Esophagus muscularis mucosa (tissue), 4 donors: ENCODE data around the gene AFMID. TPM values are rescaled to one million over a fixed set of nuclear protein-coding genes. Genes with fewer than 3 reads are reported as not detected.

Experiments
- DNase-seq: peaks from one replicate; pipeline ENCODE4 v3.0.0-alpha.2; 2017; ENCODE audit errors: extremely low spot score
- H3K27ac ChIP-seq, 4 donors: fragments of 200-600 bp; sonication (generic); replicated peaks in 1 of 4; 1 replicate in 3 of 4; 2 replicates in 1 of 4; pipeline ENCODE4 v1.5.1; 2016 to 2019; ENCODE audit warnings: mild to moderate bottlenecking in 1 of 4
- H3K27me3 ChIP-seq, 4 donors: fragments of 200-600 bp; sonication (generic); one replicate each; pipeline versions ENCODE4 v1.5.1 to v1.6.0; 2016 to 2019
- H3K36me3 ChIP-seq, 4 donors: fragments of 200-600 bp; sonication (generic); one replicate each; pipeline ENCODE4 v1.5.1; 2016 to 2019
- H3K4me1 ChIP-seq, 4 donors: fragments of 200-600 bp; sonication (generic); one replicate each; pipeline ENCODE4 v1.5.1; 2016 to 2019
- H3K4me3 ChIP-seq, 4 donors: fragments of 200-600 bp; sonication (generic); 1 replicate in 2 of 4; 2 replicates in 2 of 4; pipeline ENCODE4 v1.5.1; 2016 to 2019; ENCODE audit warnings: mild to moderate bottlenecking in 4 of 4, moderate library complexity in 1 of 4
- H3K9me3 ChIP-seq, 4 donors: fragments of 200-600 bp; sonication (generic); 1 replicate in 3 of 4; 2 replicates in 1 of 4; pipeline ENCODE4 v1.5.1; 2016 to 2019
- CTCF ChIP-seq, 3 experiments: fragments of 200-600 bp in 2 of 3; fragments of 450-650 bp in 1 of 3; sonication (generic) in 2 of 3; IDR thresholded peaks; one replicate each; pipeline ENCODE4 v1.5.1; 2017 to 2019; ENCODE audit warnings: antibody characterized with exemption in 3 of 3, mild to moderate bottlenecking in 2 of 3, moderate library complexity in 1 of 3
- EP300 ChIP-seq: sonication (generic); formaldehyde crosslinking; IDR thresholded peaks from one replicate; pipeline ENCODE4 v1.6.1; 2017; ENCODE audit warnings: antibody characterized with exemption
- POLR2A ChIP-seq: fragments of 450-650 bp; IDR thresholded peaks from one replicate; pipeline ENCODE4 v1.6.1; 2017; ENCODE audit warnings: antibody characterized with exemption, moderate library complexity, mild to moderate bottlenecking, low read depth
- POLR2AphosphoS5 ChIP-seq, 2 donors: sonication (generic); formaldehyde crosslinking; IDR thresholded peaks; one replicate each; pipeline ENCODE4 v1.6.1; 2017; ENCODE audit warnings: antibody characterized with exemption in 2 of 2
- WGBS: methylation state at CpG from one replicate; pipeline ENCODE4 v1.1.5; 2018; 5-methylcytosine and 5-hydroxymethylcytosine counted together
- intact Hi-C: fragments of 100-400 bp; cut with DNase I; formaldehyde crosslinking; loops from one replicate; pipeline ENCODE4 v1.15.1; 2023
- total RNA-seq, 4 donors: library from RNA; depleted of rRNA; stranded (reverse); fragments of >200 nt; gene quantifications; one replicate each; pipeline versions ENCODE4 v1.1.0 to v1.2.1, GENCODE V29; 2016

The AFMID gene
- total RNA-seq, 4 donors from 2014 or later = 15.7 to 44.3 (median 25.4) TPM

- TF ChIP-seq POLR2AphosphoS5 (IDR thresholded peaks at IDR 0.05) (no peak), POLR2A (no peak), CTCF (IDR thresholded peaks at IDR 0.05) (no peak), EP300 (no peak)
- Histone ChIP-seq H3K27me3 (peaks cover 0 to under 1% (median 0%) of the 10 kb centered on the region in 4 donors), H3K9me3 (no peaks in the 10 kb centered on the region), H3K4me1 (peaks cover 0 to 8% (median 2%) of the 10 kb centered on the region in 4 donors), H3K27ac (no peak overlapping the region), H3K36me3 (no peaks in the 10 kb centered on the region), H3K4me3 (no peak overlapping the region)
- 90% methylated on average over 8 of the region's 20 CpGs for WGBS
- DNase-seq = no peak
- intact Hi-C loops = no loop called here
These were observed 51.8 kb downstream of the AFMID start for GRCh38 chr17:78238823-78239488.

GRCh38 chr17:78239489-78239931, 52.3 kb downstream of the AFMID start:
- intact Hi-C loops = no loop called here

DNA sequence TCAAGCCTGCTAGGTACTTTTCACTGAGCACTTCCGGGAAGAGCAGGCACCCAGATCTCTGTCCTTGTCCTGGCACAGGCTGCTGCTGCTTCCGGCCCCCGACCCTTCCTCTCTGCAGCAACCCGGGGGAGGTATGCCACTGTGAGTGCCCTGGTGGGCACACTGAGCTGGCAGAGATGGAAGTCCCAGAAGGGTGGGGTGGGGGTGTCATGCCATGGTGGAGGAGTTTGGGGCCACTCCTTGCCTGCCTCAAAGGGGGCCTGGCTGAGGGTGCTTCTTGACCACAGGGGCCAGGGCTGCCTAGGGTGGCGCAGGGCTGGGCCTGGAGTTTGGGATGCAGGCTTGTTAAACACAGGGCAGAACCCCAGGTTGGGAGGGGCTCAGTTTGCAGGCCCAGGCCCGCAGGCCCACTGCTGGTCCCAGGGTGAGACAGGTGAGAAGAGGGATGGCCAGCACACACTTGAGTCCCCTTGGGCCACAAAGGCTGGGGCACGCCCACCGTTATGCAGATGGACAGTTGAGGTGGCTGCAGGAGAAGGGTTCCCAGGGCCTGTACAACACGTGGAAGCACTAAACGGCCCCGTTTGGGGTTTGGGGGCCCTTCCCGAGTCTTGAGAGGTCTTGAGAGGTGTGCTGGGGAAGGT, 53.0 kb downstream of the AFMID start:
- intact Hi-C loops = no loop called here
- Histone ChIP-seq H3K9me3 (no peaks in the 10 kb centered on the region), H3K4me1 (peaks cover 0 to 8% (median 0%) of the 10 kb centered on the region in 4 donors), H3K27ac (no peak overlapping the region), H3K27me3 (no peaks in the 10 kb centered on the region), H3K4me3 (no peak overlapping the region), H3K36me3 (no peaks in the 10 kb centered on the region)
- DNase-seq = no peak
- 90% methylated on average over 11 of the region's 12 CpGs for WGBS
- TF ChIP-seq POLR2AphosphoS5 (IDR thresholded peaks at IDR 0.05) = no peak
- no peak for TF ChIP-seq EP300
- no peak for TF ChIP-seq CTCF (IDR thresholded peaks at IDR 0.05)
- TF ChIP-seq POLR2A = no peak

More at GRCh38 chr17:78239489-78239931, 52.3 kb downstream of the AFMID start:
- no peak overlapping the region for H3K4me3 ChIP-seq
- TF ChIP-seq POLR2AphosphoS5 (IDR thresholded peaks at IDR 0.05) (no peak), POLR2A (no peak)
- DNase-seq = no peak
- no peaks in the 10 kb centered on the region for H3K27me3 ChIP-seq
- H3K27ac ChIP-seq = no peak overlapping the region
- no peaks in the 10 kb centered on the region for H3K9me3 ChIP-seq
- 90% methylated on average over 5 of the region's 9 CpGs for WGBS
- no peaks in the 10 kb centered on the region for H3K36me3 ChIP-seq
- H3K4me1 ChIP-seq = peaks cover 0 to 8% (median 2%) of the 10 kb centered on the region in 4 donors

- Histone ChIP-seq H3K4me1 (peaks cover 0 to 8% (median 0%) of the 10 kb centered on the region in 4 donors), H3K9me3 (no peaks in the 10 kb centered on the region), H3K27ac (no peak overlapping the region), H3K27me3 (no peaks in the 10 kb centered on the region), H3K4me3 (no peak overlapping the region), H3K36me3 (no peaks in the 10 kb centered on the region)
- WGBS = 80% methylated on average over 9 of the region's 9 CpGs
- DNase-seq = no peak
- no peak for TF ChIP-seq EP300
- intact Hi-C loops = no loop called here
These were observed 53.7 kb downstream of the AFMID start for GRCh38 chr17:78240839-78241238.

DNA sequence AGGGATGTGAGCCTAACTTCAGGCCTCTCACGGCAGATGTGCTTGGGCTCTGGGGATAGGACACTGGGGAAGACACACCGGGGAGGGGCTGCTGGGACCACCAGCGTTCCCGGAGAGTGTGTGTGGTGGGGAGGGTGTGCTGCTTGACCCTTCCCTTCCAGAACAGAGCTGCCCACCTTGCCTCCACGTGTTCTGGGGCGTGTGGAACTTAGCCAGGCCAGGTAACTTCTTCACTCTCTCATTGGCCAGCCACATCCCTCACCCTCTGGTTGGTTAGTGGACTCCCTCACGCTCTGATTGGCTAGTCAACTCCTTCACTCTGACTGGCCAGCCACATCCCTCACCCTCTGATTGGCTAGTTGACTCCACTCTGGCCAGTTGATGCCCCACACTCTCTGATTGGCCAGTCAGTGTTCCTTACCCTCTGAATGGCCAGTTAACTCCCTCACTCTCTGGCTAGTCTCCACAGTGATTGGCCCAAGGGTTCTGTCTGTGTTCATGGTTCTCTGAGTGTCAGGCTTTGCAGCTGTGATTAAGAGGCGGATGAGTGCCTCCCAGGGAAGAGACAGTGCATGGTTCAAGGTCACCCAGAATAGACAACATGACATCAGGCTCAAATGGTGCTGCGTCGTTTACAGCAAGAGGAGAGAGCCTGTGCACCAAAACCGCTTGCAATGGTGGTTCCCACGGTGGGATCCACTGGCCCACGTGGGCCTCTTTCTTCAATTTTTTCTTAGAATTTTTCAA, 54.3 kb downstream of the AFMID start:
- H3K9me3 ChIP-seq = no peaks in the 10 kb centered on the region
- H3K4me3 ChIP-seq = no peak overlapping the region
- H3K4me1 ChIP-seq = peaks cover 0 to 8% (median 0%) of the 10 kb centered on the region in 4 donors
- TF ChIP-seq EP300 (no peak), POLR2AphosphoS5 (IDR thresholded peaks at IDR 0.05) (no peak), CTCF (IDR thresholded peaks at IDR 0.05) (no peak), POLR2A (no peak)
- 86% methylated on average over 11 of the region's 13 CpGs for WGBS
- no peaks in the 10 kb centered on the region for H3K27me3 ChIP-seq
- no peak overlapping the region for H3K27ac ChIP-seq
- DNase-seq = no peak
- no peaks in the 10 kb centered on the region for H3K36me3 ChIP-seq
- intact Hi-C loops = no loop called here
